HG02973 (cell line): ENCODE data around the gene KRT16.
A peak's percentile ranks its signal among the peaks of the same experiment; 100 is the strongest.
"Not testable (repeated sequence)": the region's sequence is repeated elsewhere in the genome, so short reads cannot be mapped to it uniquely, and the experiment has no call there.

Experiments used
- ATAC-seq: cut with Tn5 transposase; IDR thresholded peaks from one replicate; pipeline ENCODE4 v1.9.1; 2021; ENCODE audit warnings: moderate library complexity; ENCODE audit not compliant: unreplicated experiment

KRT16 gene

GRCh38 chr17:41647940-41648410 is 35.4 kb upstream of the KRT16 start:
- peak; percentile 57 for ATAC-seq

- no peak for ATAC-seq
These were observed 34.7 kb upstream of the KRT16 start for GRCh38 chr17:41647038-41647813.

GRCh38 chr17:41642252-41643156 is 29.9 kb upstream of the KRT16 start:
- ATAC-seq, result no peak

- ATAC-seq, result not testable (repeated sequence)
These were observed 28.0 kb upstream of the KRT16 start for GRCh38 chr17:41640596-41640995.

GRCh38 chr17:41639492-41640473 is 27.2 kb upstream of the KRT16 start:
- no peak for ATAC-seq

GRCh38 chr17:41638941-41639340 is 26.4 kb upstream of the KRT16 start:
- no peak for ATAC-seq

- ATAC-seq, result no peak
These were observed 25.6 kb upstream of the KRT16 start for GRCh38 chr17:41638194-41638593.

- no peak for ATAC-seq
These were observed 24.1 kb upstream of the KRT16 start for GRCh38 chr17:41636652-41637051.

- no peak for ATAC-seq
These were observed 22.8 kb upstream of the KRT16 start for GRCh38 chr17:41635121-41636097.

GRCh38 chr17:41634639-41635038 is 22.1 kb upstream of the KRT16 start:
- no peak for ATAC-seq

- ATAC-seq, result no peak
These were observed 21.1 kb upstream of the KRT16 start for GRCh38 chr17:41633556-41634199.

- no peak for ATAC-seq
These were observed 20.0 kb upstream of the KRT16 start for GRCh38 chr17:41632482-41633105.

GRCh38 chr17:41631898-41632285 is 19.3 kb upstream of the KRT16 start:
- no peak for ATAC-seq

GRCh38 chr17:41631025-41631897 is 18.7 kb upstream of the KRT16 start:
- no peak for ATAC-seq

GRCh38 chr17:41629826-41630670 is 17.5 kb upstream of the KRT16 start:
- ATAC-seq, result no peak

GRCh38 chr17:41629316-41629715 is 16.7 kb upstream of the KRT16 start:
- no peak for ATAC-seq
